ENCODE data around the gene GRSF1.

GRSF1 gene

GRCh38 chr4:70833675-70834074 lies 6.0 kb downstream of the GRSF1 start:
- no peak for TF ChIP-seq CTCF (IDR thresholded peaks at IDR 0.05; ENCODE audit: low read depth, low read length, missing control alignments)
- H3K4me3 ChIP-seq (ENCODE audit: low read depth, low read length), result no peak overlapping the region
- no peak for DNase-seq (ENCODE audit: low read depth)

GRCh38 chr4:70831293-70831692 lies 8.4 kb downstream of the GRSF1 start:
- H3K4me3 ChIP-seq (ENCODE audit: low read depth, low read length), result no peak overlapping the region
- no peak for DNase-seq (ENCODE audit: low read depth)
- no peak for TF ChIP-seq CTCF (IDR thresholded peaks at IDR 0.05; ENCODE audit: low read depth, low read length, missing control alignments)

- DNase-seq (ENCODE audit: low read depth), result no peak
- TF ChIP-seq CTCF (IDR thresholded peaks at IDR 0.05; ENCODE audit: low read depth, low read length, missing control alignments), result no peak
These were observed 9.6 kb downstream of the GRSF1 start for GRCh38 chr4:70830054-70830453.

GRCh38 chr4:70829492-70829891 lies 10.2 kb downstream of the GRSF1 start:
- no peak for DNase-seq (ENCODE audit: low read depth)
- TF ChIP-seq CTCF (IDR thresholded peaks at IDR 0.05; ENCODE audit: low read depth, low read length, missing control alignments), result no peak
- no peak overlapping the region for H3K4me3 ChIP-seq (ENCODE audit: low read depth, low read length)

More at GRCh38 chr4:70830054-70830453, 9.6 kb downstream of the GRSF1 start:
- H3K4me3 ChIP-seq (ENCODE audit: low read depth, low read length), result no peak overlapping the region

GRCh38 chr4:70829015-70829414 lies 10.7 kb downstream of the GRSF1 start:
- H3K4me3 ChIP-seq (ENCODE audit: low read depth, low read length), result no peak overlapping the region
- TF ChIP-seq CTCF (IDR thresholded peaks at IDR 0.05; ENCODE audit: low read depth, low read length, missing control alignments), result no peak
- DNase-seq (ENCODE audit: low read depth), result no peak

- DNase-seq (ENCODE audit: low read depth), result no peak
- TF ChIP-seq CTCF (IDR thresholded peaks at IDR 0.05; ENCODE audit: low read depth, low read length, missing control alignments), result no peak
- no peak overlapping the region for H3K4me3 ChIP-seq (ENCODE audit: low read depth, low read length)
These were observed 20.8 kb downstream of the GRSF1 start for GRCh38 chr4:70818921-70819320.

GRCh38 chr4:70818173-70818855 lies 21.4 kb downstream of the GRSF1 start:
- DNase-seq (ENCODE audit: low read depth), result no peak
- no peak overlapping the region for H3K4me3 ChIP-seq (ENCODE audit: low read depth, low read length)
- TF ChIP-seq CTCF (IDR thresholded peaks at IDR 0.05; ENCODE audit: low read depth, low read length, missing control alignments), result no peak
